Endothelial cell of umbilical vein (primary cell): ENCODE measurements around the gene PIGM. TPM values are rescaled to one million over a fixed set of nuclear protein-coding genes. Genes with fewer than 3 reads are reported as not detected.

Experiments
- BruUV-seq: library from RNA; stranded (reverse); fragments of 400-500 nt; replicated peaks from 2 replicates; lab custom pipeline; 2021; lab: Mats Ljungman, UMichigan
- CTCF ChIA-PET: fragments of 300-600, 350-600 bp; sonication (Branson Sonifier 250); formaldehyde crosslinking; loops from one replicate; lab custom pipeline; 2021; ENCODE audit warnings: antibody characterized with exemption, inconsistent platforms; lab: Charles Lee
- POLR2A ChIA-PET: fragments of 300-600, 350-600 bp; sonication (Branson Sonifier 250); formaldehyde crosslinking; loops from one replicate; lab custom pipeline; 2021; ENCODE audit warnings: antibody characterized with exemption, inconsistent platforms; lab: Charles Lee
- DNase-seq: peaks from one replicate; pipeline ENCODE4 v3.0.0-alpha.2; 2011; ENCODE audit warnings: low read depth, low spot score
- FAIRE-seq: peaks from 2 replicates; lab custom pipeline; 2011; peaks lifted over from hg19 to GRCh38; lab: Jason Lieb, UNC
- H2AFZ ChIP-seq: 2 replicates; pipeline ENCODE4 v1.6.0; 2012; ENCODE audit warnings: low read depth, low read length, control low read depth, inconsistent platforms
- H3K27ac ChIP-seq: 2 replicates; pipeline ENCODE4 v1.5.1; 2011; ENCODE audit warnings: low read depth, mild to moderate bottlenecking, control low read depth, low read length, moderate library complexity; ENCODE audit not compliant: insufficient read depth
- H3K27me3 ChIP-seq, 2 experiments: 2 replicates each; pipeline versions ENCODE4 v1.6.0 to v1.6.1; 2011; ENCODE audit warnings: low read length in 2 of 2, mixed read lengths in 1 of 2; ENCODE audit not compliant: control insufficient read depth in 2 of 2, insufficient read depth in 2 of 2
- H3K36me3 ChIP-seq, 2 experiments: 2 replicates in 1 of 2; 3 replicates in 1 of 2; pipeline ENCODE4 v1.5.1; 2011; ENCODE audit warnings: low read length in 2 of 2, mild to moderate bottlenecking in 1 of 2, moderate library complexity in 1 of 2; ENCODE audit not compliant: control insufficient read depth in 2 of 2, insufficient read depth in 2 of 2; ENCODE audit errors: extremely low read depth in 1 of 2
- H3K4me1 ChIP-seq: 3 replicates; pipeline ENCODE4 v1.5.1; 2011; ENCODE audit warnings: mild to moderate bottlenecking, low read length; ENCODE audit not compliant: control insufficient read depth, insufficient read depth; ENCODE audit errors: extremely low read depth
- H3K4me2 ChIP-seq: 2 replicates; pipeline ENCODE4 v1.6.1; 2011; ENCODE audit warnings: low read length, control low read depth, mixed read lengths; ENCODE audit not compliant: insufficient read depth
- H3K4me3 ChIP-seq, 3 experiments: fragments of 200-600 bp in 1 of 3; sonication (generic), shearing (Covaris generic) in 1 of 3; replicated peaks in 1 of 3; 2 replicates each; pipeline ENCODE4 v1.5.1; 2011 to 2016; ENCODE audit warnings: control low read depth in 3 of 3, low read length in 3 of 3, mild to moderate bottlenecking in 2 of 3, inconsistent platforms in 1 of 3, low read depth in 1 of 3, moderate library complexity in 1 of 3; ENCODE audit not compliant: insufficient read depth in 1 of 3
- H3K79me2 ChIP-seq: 2 replicates; pipeline ENCODE4 v1.6.0; 2012; ENCODE audit warnings: low read length, inconsistent platforms; ENCODE audit not compliant: control insufficient read depth, insufficient read depth
- H3K9ac ChIP-seq: replicated peaks from 2 replicates; pipeline ENCODE3; 2011; ENCODE audit warnings: low read length, control low read depth; ENCODE audit not compliant: insufficient read depth; ENCODE audit errors: extremely low read depth
- H3K9me1 ChIP-seq: replicated peaks from 3 replicates; pipeline ENCODE4 v1.6.0; 2011; ENCODE audit warnings: mild to moderate bottlenecking, low read length; ENCODE audit not compliant: control insufficient read depth, insufficient read depth; ENCODE audit errors: extremely low read depth
- H3K9me3 ChIP-seq: replicated peaks from 2 replicates; pipeline ENCODE4 v1.5.1; 2012; ENCODE audit warnings: low read length, inconsistent platforms; ENCODE audit not compliant: control insufficient read depth, insufficient read depth
- H4K20me1 ChIP-seq: replicated peaks from 2 replicates; pipeline ENCODE3; 2011; ENCODE audit warnings: mild to moderate bottlenecking, low read length; ENCODE audit not compliant: control insufficient read depth, insufficient read depth; ENCODE audit errors: extremely low read depth
- CTCF ChIP-seq, 2 donors: IDR thresholded peaks; 1 replicate in 1 of 2; 2 replicates in 1 of 2; pipeline ENCODE4 v1.5.1; 2011; ENCODE audit warnings: low read length in 2 of 2, mild to moderate bottlenecking in 2 of 2, moderate library complexity in 2 of 2, control low read depth in 1 of 2, inconsistent platforms in 1 of 2, low read depth in 1 of 2; ENCODE audit not compliant: insufficient read depth in 1 of 2; ENCODE audit errors: extremely low read depth in 1 of 2
- EZH2 ChIP-seq: IDR thresholded peaks from 2 replicates; pipeline ENCODE4 v1.6.1; 2012; ENCODE audit warnings: borderline replicate concordance, low read depth, mild to moderate bottlenecking, moderate library complexity, low read length, inconsistent platforms; ENCODE audit not compliant: severe bottlenecking
- FOS ChIP-seq: IDR thresholded peaks from 2 replicates; pipeline ENCODE4 v1.6.1; 2011; ENCODE audit warnings: mild to moderate bottlenecking, low read length, moderate library complexity, borderline replicate concordance; ENCODE audit not compliant: insufficient read depth
- GATA2 ChIP-seq: IDR thresholded peaks from 2 replicates; pipeline ENCODE4 v1.7.0; 2011; ENCODE audit warnings: low read depth, mild to moderate bottlenecking, moderate library complexity, mixed read lengths, low read length; ENCODE audit not compliant: insufficient read length, insufficient read depth
- JUN ChIP-seq: IDR thresholded peaks from 2 replicates; pipeline ENCODE4 v1.6.1; 2011; ENCODE audit warnings: borderline replicate concordance, low read depth; ENCODE audit not compliant: insufficient read length, insufficient read depth
- MYC ChIP-seq: IDR thresholded peaks from one replicate; pipeline ENCODE4 v1.6.1; 2011; ENCODE audit warnings: mild to moderate bottlenecking, low read depth, low read length
- POLR2A ChIP-seq: IDR thresholded peaks from 2 replicates; pipeline ENCODE4 v1.6.1; 2012; ENCODE audit warnings: low read depth, mild to moderate bottlenecking, control low read depth, low read length
- POLR2AphosphoS5 ChIP-seq: IDR thresholded peaks from 2 replicates; pipeline ENCODE4 v1.6.1; 2012; ENCODE audit warnings: low read depth, mild to moderate bottlenecking, control low read depth, low read length, moderate library complexity; ENCODE audit not compliant: insufficient read depth
- dilution Hi-C: fragments of 300-500 bp; cut with MboI; formaldehyde crosslinking; loops from one replicate; pipeline ENCODE4 v1.15.0; 2019; ENCODE audit warnings: low sequenced_read_pairs; ENCODE audit not compliant: extremely low pct_ligation_motif_present
- intact Hi-C: fragments of 100-400 bp; cut with micrococcal nuclease; formaldehyde crosslinking; loops from one replicate; pipeline ENCODE4 v1.10.0; 2022
- polyA plus RNA-seq, 4 experiments: library from polyadenylated mRNA; depleted of rRNA in 3 of 4; stranded (reverse) in 3 of 4; unstranded in 1 of 4; fragments of >200 nt; gene quantifications; 2 replicates each; pipeline versions ENCODE4 v1.2.1 to v1.2.3, GENCODE V29; 2011 to 2012; ENCODE audit warnings: missing spikeins in 1 of 4
- total RNA-seq: library from RNA; stranded (reverse); gene quantifications from 2 replicates; pipeline ENCODE4 v1.2.3, GENCODE V29; 2021
- TF ChIP-seq, protein P1 (sequence below): IDR thresholded peaks from 2 replicates; pipeline ENCODE4 v1.6.1; 2011; ENCODE audit not compliant: insufficient read depth, insufficient read length

The PIGM gene
- total and polyA plus RNA-seq, 2 donors (not counting 3 experiments of a cell fraction or from before 2014, with no cell fraction given) = 3.4 to 5.4 TPM

DNA sequence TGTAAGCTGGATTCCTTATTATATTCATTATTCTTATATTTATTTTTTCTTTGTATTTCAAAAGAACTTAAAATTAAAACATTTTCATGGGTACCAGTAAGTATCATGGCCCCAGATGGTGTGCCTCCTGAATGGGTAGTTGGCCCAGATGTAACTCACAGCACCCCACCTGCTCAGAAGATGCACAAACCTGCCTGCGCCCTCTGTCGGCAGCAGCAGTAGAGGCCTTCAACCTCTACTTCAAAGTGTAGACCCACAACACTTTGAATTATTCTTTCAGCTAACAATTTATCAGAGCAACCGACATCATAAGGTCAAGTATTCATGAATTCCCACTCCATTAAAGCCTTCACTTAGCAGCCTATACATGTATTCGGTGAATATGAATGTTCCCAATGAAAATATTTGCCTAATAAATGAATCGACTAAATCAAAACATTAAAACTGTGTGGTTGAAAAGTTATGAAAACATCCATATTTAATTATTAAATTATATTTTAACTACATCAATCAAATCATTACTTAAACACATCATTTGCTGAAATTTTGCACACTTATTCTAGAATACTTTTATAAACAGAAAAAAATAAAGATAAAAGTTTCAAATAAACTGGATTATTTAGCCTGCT, 25.4 kb downstream of the PIGM start:
- Histone ChIP-seq H3K4me1 (no peaks in the 10 kb centered on the region), H3K9me3 (no peaks in the 10 kb centered on the region), H3K4me3 (no peak overlapping the region), H3K79me2 (no peaks in the 10 kb centered on the region), H3K9me1 (no peaks in the 10 kb centered on the region), H2AFZ (no peak overlapping the region), H3K36me3 (no peaks in the 10 kb centered on the region), H3K27me3 (peaks cover 16 to 19% of the 10 kb centered on the region in 2 experiments), H3K27ac (no peak overlapping the region), H3K9ac (no peak overlapping the region), H3K4me2 (no peak overlapping the region), H4K20me1 (no peaks in the 10 kb centered on the region)
- dilution Hi-C loops = no loop called here
- BruUV-seq = no TSS peak
- FAIRE-seq (peak; percentile 79), DNase-seq (peak; percentile 55)
- no peak for TF ChIP-seq MYC
- TF ChIP-seq CTCF (IDR thresholded peaks at IDR 0.05; ENCODE audit: extremely low read depth in 1 of 2, insufficient read depth in 1 of 2, low read depth in 1 of 2, low read length in 2 of 2) = peak; percentile 86 to 91
- intact Hi-C loops = loop anchor here (1.0 to 2.0 kb wide), 3 partner anchors 62 to 226 kb away; partner anchors contain the start of genes DUSP23 and IGSF9
- CTCF ChIA-PET = interaction anchor here (0.6 to 7.4 kb wide), 40 partner anchors 9 to 1803 kb away, joined by 3 to 169 read pairs (median 5); partner anchors contain the start of genes DUSP23, IGSF9, KCNJ9 and PIGM
- POLR2A ChIA-PET = no interaction called here

GRCh38 chr1:160005070-160005469, 26.7 kb downstream of the PIGM start:
- intact Hi-C loops = no loop called here
- Histone ChIP-seq H3K9me1 (no peaks in the 10 kb centered on the region), H3K4me2 (no peak overlapping the region), H4K20me1 (no peaks in the 10 kb centered on the region), H3K4me3 (no peak overlapping the region), H3K4me1 (no peaks in the 10 kb centered on the region), H3K27ac (no peak overlapping the region), H3K9me3 (no peaks in the 10 kb centered on the region), H2AFZ (no peak overlapping the region), H3K9ac (no peak overlapping the region), H3K36me3 (no peaks in the 10 kb centered on the region), H3K27me3 (peaks cover 9 to 14% of the 10 kb centered on the region in 2 experiments), H3K79me2 (no peaks in the 10 kb centered on the region)
- ChIA-PET CTCF (interaction anchor here (1.3 to 7.4 kb wide), 20 partner anchors 10 to 885 kb away, joined by 3 to 169 read pairs (median 8); partner anchors contain the start of genes IGSF9 and PIGM), POLR2A (no interaction called here)
- FAIRE-seq = no peak
- TF ChIP-seq FOS = no peak
- TF ChIP-seq POLR2A = no peak
- no peak for TF ChIP-seq MYC
- TF ChIP-seq EZH2 = no peak
- no peak for TF ChIP-seq GATA2
- TF ChIP-seq POLR2AphosphoS5 = no peak
- no peak for TF ChIP-seq CTCF (IDR thresholded peaks at IDR 0.05; ENCODE audit: extremely low read depth in 1 of 2, insufficient read depth in 1 of 2, low read depth in 1 of 2, low read length in 2 of 2)
- TF ChIP-seq, protein P1, sequence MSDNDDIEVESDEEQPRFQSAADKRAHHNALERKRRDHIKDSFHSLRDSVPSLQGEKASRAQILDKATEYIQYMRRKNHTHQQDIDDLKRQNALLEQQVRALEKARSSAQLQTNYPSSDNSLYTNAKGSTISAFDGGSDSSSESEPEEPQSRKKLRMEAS = no peak
- TF ChIP-seq JUN = no peak
- dilution Hi-C loops = no loop called here
- no TSS peak for BruUV-seq
- DNase-seq = no peak
